ENCODE results near the gene MXD3.

The MXD3 gene

DNA sequence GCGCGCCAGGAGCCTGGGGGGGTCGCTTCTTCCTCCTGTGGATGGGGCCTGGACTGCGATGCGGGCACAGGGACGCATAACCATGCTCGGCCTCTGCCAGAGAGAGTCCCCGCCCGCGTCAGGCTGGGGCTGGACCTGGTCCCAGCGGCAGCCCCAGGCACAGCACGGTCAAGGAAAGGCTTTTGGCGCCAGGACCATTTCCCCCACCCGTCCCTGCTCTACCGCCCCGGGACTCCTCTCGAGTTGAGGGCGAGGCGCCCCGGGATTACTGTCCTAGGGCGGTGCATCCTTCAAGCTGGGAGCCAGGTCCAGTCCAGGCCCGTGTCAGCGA lies 341 bp downstream of the MXD3 start:
- no peak for DNase-seq (ENCODE audit: extremely low spot score)
- TF ChIP-seq, protein P1, sequence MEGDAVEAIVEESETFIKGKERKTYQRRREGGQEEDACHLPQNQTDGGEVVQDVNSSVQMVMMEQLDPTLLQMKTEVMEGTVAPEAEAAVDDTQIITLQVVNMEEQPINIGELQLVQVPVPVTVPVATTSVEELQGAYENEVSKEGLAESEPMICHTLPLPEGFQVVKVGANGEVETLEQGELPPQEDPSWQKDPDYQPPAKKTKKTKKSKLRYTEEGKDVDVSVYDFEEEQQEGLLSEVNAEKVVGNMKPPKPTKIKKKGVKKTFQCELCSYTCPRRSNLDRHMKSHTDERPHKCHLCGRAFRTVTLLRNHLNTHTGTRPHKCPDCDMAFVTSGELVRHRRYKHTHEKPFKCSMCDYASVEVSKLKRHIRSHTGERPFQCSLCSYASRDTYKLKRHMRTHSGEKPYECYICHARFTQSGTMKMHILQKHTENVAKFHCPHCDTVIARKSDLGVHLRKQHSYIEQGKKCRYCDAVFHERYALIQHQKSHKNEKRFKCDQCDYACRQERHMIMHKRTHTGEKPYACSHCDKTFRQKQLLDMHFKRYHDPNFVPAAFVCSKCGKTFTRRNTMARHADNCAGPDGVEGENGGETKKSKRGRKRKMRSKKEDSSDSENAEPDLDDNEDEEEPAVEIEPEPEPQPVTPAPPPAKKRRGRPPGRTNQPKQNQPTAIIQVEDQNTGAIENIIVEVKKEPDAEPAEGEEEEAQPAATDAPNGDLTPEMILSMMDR (IDR thresholded peaks at IDR 0.05; ENCODE audit: control extremely low read depth, extremely low read depth, low read depth, missing control alignments): no peak
- ChIA-PET CTCF (interaction anchor here (1.3 to 8.1 kb wide), 10 partner anchors 10 to 197 kb away, joined by 4 to 64 read pairs (median 14); no protein-coding TSS in a partner anchor), POLR2A (no interaction called here)

DNA sequence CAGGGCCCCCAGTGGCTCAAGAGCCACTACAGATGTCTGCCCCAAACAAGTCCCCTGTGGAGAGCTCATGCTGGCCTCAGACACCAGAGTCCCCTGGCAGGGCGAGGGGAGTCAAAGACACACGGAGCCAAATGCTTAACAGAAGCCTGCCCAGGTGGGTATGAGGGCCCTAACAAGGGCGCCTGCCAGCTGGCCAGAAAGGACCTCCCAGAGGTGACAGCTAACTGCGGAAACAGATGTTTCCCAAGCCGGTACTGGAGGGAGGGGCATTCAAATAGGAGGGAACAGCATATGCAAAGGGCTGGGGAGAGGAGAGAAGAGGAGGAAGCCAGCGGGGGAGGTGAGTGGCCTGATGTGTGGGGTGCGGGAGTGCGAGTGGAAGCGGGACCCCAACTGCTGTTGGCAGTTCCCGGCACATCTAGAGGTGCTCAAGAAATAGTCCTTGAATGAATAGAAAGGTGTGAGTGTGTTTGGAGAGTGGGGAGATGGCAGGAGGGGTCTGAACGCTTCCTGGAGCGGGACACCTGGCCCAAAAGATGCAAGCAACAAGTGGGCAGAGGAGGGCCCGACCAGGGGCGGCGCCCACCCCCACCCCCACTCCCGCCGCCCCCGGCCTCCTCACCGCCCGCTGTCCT lies 824 bp downstream of the MXD3 start:
- CTCF ChIA-PET: interaction anchor here (0.7 to 8.1 kb wide), 35 partner anchors 9 to 239 kb away, joined by 3 to 64 read pairs (median 8); partner anchors contain the start of genes PFN3, PRR7 and RGS14
- DNase-seq (ENCODE audit: extremely low spot score): no peak
- POLR2A ChIA-PET: no interaction called here
- TF ChIP-seq, protein P1 (IDR thresholded peaks at IDR 0.05; ENCODE audit: control extremely low read depth, extremely low read depth, low read depth, missing control alignments): no peak

DNA sequence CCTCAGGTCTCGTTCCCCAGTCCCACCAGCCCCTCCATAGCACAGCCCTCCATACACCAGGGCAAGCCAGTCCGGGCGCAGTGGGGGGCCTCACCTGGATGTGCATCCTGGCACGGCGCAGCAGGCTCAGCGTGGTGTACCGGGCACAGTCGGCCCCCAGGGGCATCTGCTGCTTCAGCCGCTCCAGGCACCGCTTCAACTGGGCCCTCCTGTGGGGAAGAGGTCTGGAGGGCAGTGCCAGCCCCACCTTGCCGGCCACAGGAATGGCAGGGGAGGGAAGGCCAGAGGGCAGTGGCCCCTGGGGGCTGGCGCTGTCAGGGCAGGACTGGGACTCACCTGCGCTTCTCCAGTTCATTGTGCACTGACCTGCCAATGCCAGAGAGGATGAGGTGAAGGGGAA lies 1.4 kb downstream of the MXD3 start:
- no peak for DNase-seq (ENCODE audit: extremely low spot score)
- TF ChIP-seq, protein P1 (IDR thresholded peaks at IDR 0.05; ENCODE audit: control extremely low read depth, extremely low read depth, low read depth, missing control alignments): no peak
- ChIA-PET CTCF (interaction anchor here (0.7 to 8.1 kb wide), 50 partner anchors 10 to 238 kb away, joined by 3 to 64 read pairs (median 5); partner anchors contain the start of genes FGFR4, LMAN2, PDLIM7 and PFN3), POLR2A (no interaction called here)

DNA sequence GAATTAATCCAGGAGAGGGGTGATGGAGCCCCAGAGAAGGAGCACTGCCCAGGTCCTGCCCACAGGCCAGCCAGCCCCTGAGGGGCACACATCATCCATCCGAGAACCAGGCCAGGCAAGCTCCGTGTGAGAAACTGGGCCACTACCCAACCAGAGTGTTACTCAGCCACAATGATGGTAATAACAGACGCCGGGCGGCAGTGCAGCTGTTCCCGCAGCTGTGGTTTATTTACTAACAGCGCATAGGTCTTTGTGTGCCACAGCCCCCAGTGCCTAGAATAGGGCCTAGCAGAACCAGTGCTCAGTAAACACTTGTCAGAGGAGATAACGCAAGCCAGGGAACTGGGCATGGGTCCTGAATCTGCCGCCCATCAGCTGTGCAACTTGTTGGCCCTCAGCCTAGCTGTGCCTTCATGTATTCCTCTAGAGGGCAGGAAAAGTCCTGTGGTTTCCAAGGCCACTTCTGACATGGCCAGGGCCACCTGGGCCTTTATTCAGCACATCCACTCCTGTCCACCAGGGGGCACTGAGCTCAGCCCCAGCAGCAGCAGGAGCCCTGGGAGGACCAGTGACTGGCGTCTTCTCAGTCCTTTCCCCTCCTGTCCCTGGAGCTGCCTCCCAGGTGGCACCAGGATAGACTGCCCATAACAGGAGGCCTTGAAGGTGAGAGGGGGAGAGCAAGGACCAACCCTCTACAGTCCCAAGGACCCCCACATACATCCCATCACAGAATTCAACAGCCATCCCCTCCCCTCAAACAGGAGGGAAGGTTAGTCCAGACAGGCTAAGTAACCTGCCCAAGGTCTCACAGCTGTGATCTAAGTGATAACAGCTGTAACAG lies 2.1 kb downstream of the MXD3 start:
- ChIA-PET CTCF (interaction anchor here (0.7 to 8.1 kb wide), 55 partner anchors 10 to 237 kb away, joined by 3 to 64 read pairs (median 4); partner anchors contain the start of genes F12, FGFR4, LMAN2 and PDLIM7), POLR2A (no interaction called here)

DNA sequence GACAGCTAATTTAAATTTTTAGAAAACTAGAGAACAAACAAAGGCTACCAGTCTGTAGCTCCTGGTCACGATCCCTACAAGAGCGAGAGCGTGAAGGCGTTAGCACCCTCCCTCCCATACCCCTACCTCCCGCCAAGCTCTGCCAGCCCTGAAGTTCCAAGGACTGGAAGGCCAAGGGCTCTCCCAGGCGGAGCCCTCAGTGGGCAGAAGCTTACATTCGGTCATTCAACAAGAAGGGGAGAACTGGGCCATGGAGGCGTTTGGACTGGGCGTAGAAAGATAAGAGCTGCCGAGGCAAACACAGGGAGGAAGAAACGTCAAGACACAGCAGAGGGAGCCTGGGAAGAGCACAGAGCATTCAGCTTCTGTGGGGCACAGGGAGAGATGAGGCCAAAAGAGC lies 3.0 kb downstream of the MXD3 start:
- ChIA-PET CTCF (interaction anchor here (1.1 to 8.1 kb wide), 26 partner anchors 10 to 195 kb away, joined by 3 to 64 read pairs (median 14); partner anchors contain the start of genes F12, LMAN2, PFN3 and PRR7), POLR2A (no interaction called here)
- DNase-seq (ENCODE audit: extremely low spot score): no peak
- TF ChIP-seq, protein P1 (IDR thresholded peaks at IDR 0.05; ENCODE audit: control extremely low read depth, extremely low read depth, low read depth, missing control alignments): no peak

More for the DNA sequence above, 2.1 kb downstream of the MXD3 start:
- TF ChIP-seq, protein P1 (IDR thresholded peaks at IDR 0.05; ENCODE audit: control extremely low read depth, extremely low read depth, low read depth, missing control alignments): peak; percentile 93
- DNase-seq (ENCODE audit: extremely low spot score): peak; percentile 69

DNA sequence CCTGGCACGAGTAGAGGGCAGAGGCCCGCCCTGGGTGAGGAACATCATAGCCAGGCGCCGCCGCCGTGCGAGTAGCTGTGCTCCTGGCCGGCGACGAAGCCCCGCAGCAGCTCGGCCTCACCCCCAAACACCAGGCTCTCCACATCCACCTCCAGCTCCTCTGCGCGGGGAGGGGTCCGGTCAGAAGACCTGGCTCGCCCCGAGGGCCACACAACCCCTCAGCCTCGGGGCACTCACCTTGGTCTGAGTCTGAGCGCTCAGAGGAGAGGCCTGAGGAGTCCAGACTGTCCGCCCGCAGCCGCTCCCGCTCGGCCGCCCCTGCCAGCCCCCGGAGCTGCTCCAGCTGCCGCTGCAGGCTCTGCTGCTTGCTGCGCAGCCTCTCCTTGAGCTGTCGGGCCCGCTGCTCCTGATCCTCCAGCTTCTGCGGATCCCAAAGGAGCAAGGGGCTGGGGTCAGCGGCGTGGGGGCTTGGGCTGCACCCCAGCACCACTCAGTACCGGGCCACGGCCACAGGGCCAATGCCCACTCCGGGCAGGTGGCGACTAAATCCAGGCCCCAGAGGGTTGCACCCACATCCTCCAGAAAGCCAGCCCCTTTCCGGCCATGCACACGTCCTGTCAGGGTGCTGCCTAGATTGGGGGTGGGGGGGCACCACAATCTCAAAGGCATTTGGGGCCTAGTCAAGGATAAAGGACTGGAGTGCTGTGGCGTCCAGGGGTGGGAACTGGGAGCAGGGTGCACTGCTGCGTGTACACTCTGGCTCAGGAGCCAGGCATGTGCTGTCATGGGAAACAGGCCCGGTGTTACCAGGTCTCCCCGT lies 3.9 kb downstream of the MXD3 start:
- no peak for DNase-seq (ENCODE audit: extremely low spot score)
- ChIA-PET CTCF (interaction anchor here (1.0 to 8.1 kb wide), 15 partner anchors 9 to 194 kb away, joined by 4 to 64 read pairs (median 18); partner anchors contain the start of genes F12, PFN3 and PRR7), POLR2A (no interaction called here)
- TF ChIP-seq, protein P1 (IDR thresholded peaks at IDR 0.05; ENCODE audit: control extremely low read depth, extremely low read depth, low read depth, missing control alignments): no peak

Measured in GM10248 (cell line).